Left lung (tissue), 10 donors: Measurements from ENCODE around the gene SLC30A2. TPM values are rescaled to one million over a fixed set of nuclear protein-coding genes. Genes with fewer than 3 reads are reported as not detected.
A peak's percentile ranks its signal among the peaks of the same experiment; 100 is the strongest.

Source experiments
- ATAC-seq: fragments of 200-7000 bp; cut with Tn5 transposase; one replicate; pipeline ENCODE4 v1.9.1; 2020; ENCODE audit warnings: moderate library complexity
- DNase-seq, 4 donors: peaks; one replicate each; pipeline ENCODE4 v3.0.0-alpha.2; 2013 to 2020
- H3K27ac ChIP-seq, 2 donors: fragments of 200-600 bp; sonication (generic) in 1 of 2; one replicate each; pipeline versions ENCODE4 v1.5.0 to v1.8.0; 2020 to 2021
- H3K27me3 ChIP-seq, 2 donors: fragments of 200-600 bp; sonication (generic) in 1 of 2; one replicate each; pipeline versions ENCODE4 v1.5.0 to v1.8.0; 2020 to 2021
- H3K36me3 ChIP-seq, 2 donors: fragments of 200-600 bp; sonication (generic) in 1 of 2; one replicate each; pipeline versions ENCODE4 v1.5.0 to v1.8.0; 2020 to 2021
- H3K4me1 ChIP-seq, 2 donors: fragments of 200-600 bp; one replicate each; pipeline ENCODE4 v1.8.0; 2021
- H3K4me3 ChIP-seq, 2 donors: fragments of 200-600 bp; sonication (generic) in 1 of 2; one replicate each; pipeline versions ENCODE4 v1.5.0 to v1.8.0; 2020 to 2021; ENCODE audit warnings: mild to moderate bottlenecking in 1 of 2
- H3K9me3 ChIP-seq, 2 donors: fragments of 200-600 bp; sonication (generic) in 1 of 2; one replicate each; pipeline versions ENCODE4 v1.5.0 to v1.8.0; 2020 to 2021
- intact Hi-C, 2 donors: fragments of 100-400 bp; cut with DNase I; formaldehyde crosslinking; loops; one replicate each; pipeline versions ENCODE4 v1.11.2 to v1.14.2; 2022
- polyA plus RNA-seq, 6 donors: library from polyadenylated mRNA; unstranded; fragments of 120-200 nt; gene quantifications; one replicate each; pipeline ENCODE4 v1.2.1, GENCODE V29; 2013; ENCODE audit not compliant: insufficient read length in 6 of 6
- total RNA-seq, 2 donors: library from RNA; stranded (reverse); fragmentation: NEBNext Ultra II Directional; extraction: Animal tissue kit (Norgen Biotek cat#: 25700); gene quantifications; one replicate each; pipeline ENCODE4 v1.2.1, GENCODE V29; 2021
- TF ChIP-seq, protein P1 (sequence below), 2 donors: fragments of 200-600 bp; sonication (generic) in 1 of 2; IDR thresholded peaks; one replicate each; pipeline versions ENCODE4 v1.5.0 to v1.8.0; 2021; ENCODE audit warnings: antibody characterized with exemption in 2 of 2
- donor health status: DM: no; HTN: yes; CAD: no.
- donor health status: DM: no; HTN: no; CAD: no.

Gene SLC30A2
- total and polyA plus RNA-seq, 8 donors: 0.14 to 0.29 (median 0.27) TPM; not detected in 1

DNA sequence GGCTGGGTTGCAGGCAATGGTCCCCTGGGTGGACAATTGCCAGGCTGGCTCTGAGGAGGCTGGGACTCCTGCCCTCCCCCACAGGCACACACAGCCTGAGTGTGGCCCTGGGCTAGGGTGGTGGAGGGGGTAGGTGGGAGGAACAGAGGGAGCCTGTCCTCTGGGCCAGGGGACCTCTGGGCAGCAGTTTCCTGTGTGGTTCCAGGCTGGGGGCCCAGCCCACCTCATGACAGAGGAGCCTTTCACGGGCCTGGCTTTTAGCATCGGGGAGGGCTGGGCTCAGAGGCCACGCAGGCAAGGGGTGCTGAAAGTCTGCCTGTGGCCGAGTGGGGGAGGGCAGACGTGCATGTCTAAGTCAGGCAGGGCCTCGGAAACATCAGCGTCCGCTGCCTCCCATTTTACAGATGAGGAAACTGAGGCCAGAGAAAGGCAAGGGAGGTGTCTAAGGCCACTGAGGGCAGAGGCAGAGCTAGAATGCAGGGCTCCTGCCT lies 17.4 kb downstream of the SLC30A2 start:
- H3K9me3 ChIP-seq: no peaks in the 10 kb centered on the region
- intact Hi-C loops: no loop called here
- H3K4me1 ChIP-seq: no peaks in the 10 kb centered on the region
- DNase-seq: peak in 1 of 4 donors; percentile 37
- H3K27ac ChIP-seq: no peak overlapping the region
- ATAC-seq: no peak
- no peaks in the 10 kb centered on the region for H3K36me3 ChIP-seq
- no peak overlapping the region for H3K4me3 ChIP-seq
- peaks cover 0 to 2% of the 10 kb centered on the region in 2 donors for H3K27me3 ChIP-seq
- TF ChIP-seq, protein P1, sequence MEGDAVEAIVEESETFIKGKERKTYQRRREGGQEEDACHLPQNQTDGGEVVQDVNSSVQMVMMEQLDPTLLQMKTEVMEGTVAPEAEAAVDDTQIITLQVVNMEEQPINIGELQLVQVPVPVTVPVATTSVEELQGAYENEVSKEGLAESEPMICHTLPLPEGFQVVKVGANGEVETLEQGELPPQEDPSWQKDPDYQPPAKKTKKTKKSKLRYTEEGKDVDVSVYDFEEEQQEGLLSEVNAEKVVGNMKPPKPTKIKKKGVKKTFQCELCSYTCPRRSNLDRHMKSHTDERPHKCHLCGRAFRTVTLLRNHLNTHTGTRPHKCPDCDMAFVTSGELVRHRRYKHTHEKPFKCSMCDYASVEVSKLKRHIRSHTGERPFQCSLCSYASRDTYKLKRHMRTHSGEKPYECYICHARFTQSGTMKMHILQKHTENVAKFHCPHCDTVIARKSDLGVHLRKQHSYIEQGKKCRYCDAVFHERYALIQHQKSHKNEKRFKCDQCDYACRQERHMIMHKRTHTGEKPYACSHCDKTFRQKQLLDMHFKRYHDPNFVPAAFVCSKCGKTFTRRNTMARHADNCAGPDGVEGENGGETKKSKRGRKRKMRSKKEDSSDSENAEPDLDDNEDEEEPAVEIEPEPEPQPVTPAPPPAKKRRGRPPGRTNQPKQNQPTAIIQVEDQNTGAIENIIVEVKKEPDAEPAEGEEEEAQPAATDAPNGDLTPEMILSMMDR (IDR thresholded peaks at IDR 0.05): no peak

- H3K9me3 ChIP-seq: no peaks in the 10 kb centered on the region
- peak; percentile 28 for ATAC-seq
- no peaks in the 10 kb centered on the region for H3K4me1 ChIP-seq
- H3K4me3 ChIP-seq: no peak overlapping the region
- peak in 1 of 4 donors; percentile 2 for DNase-seq
- intact Hi-C loops: no loop called here
- no peak overlapping the region for H3K27ac ChIP-seq
- no peaks in the 10 kb centered on the region for H3K36me3 ChIP-seq
- H3K27me3 ChIP-seq: no peaks in the 10 kb centered on the region
- TF ChIP-seq, protein P1 (IDR thresholded peaks at IDR 0.05): no peak
Measured at GRCh38 chr1:26027716-26028489, 18.0 kb downstream of the SLC30A2 start.

DNA sequence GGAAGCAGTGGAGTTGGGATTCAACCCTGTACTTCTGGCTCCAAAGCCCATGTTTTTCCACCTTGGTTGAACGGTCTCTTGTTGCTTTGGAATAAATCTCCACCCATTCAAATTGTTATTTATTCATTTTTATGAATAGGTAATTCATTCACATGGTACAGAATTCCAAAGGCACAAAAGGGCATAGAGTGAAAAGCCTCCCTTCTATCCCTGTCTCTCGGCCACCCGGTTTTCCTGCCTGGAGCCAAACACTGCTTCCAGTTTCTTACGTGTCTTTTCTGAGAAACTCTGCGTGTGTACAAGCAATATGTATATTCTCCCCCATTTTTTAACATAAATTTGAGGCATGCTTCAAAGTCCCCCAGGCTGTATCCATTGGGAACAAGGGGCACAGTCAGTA lies 20.4 kb downstream of the SLC30A2 start:
- Histone ChIP-seq H3K27ac (no peak overlapping the region), H3K4me3 (no peak overlapping the region), H3K27me3 (no peaks in the 10 kb centered on the region), H3K4me1 (no peaks in the 10 kb centered on the region), H3K9me3 (no peaks in the 10 kb centered on the region), H3K36me3 (no peaks in the 10 kb centered on the region)
- ATAC-seq: no peak
- DNase-seq: peak in 1 of 4 donors; percentile 3
- intact Hi-C loops: no loop called here
- TF ChIP-seq, protein P1 (IDR thresholded peaks at IDR 0.05): no peak

GRCh38 chr1:26025060-26025459 lies 20.9 kb downstream of the SLC30A2 start:
- Histone ChIP-seq H3K27me3 (no peaks in the 10 kb centered on the region), H3K27ac (no peak overlapping the region), H3K9me3 (no peaks in the 10 kb centered on the region), H3K4me1 (no peaks in the 10 kb centered on the region), H3K36me3 (no peaks in the 10 kb centered on the region), H3K4me3 (no peak overlapping the region)
- ATAC-seq: no peak
- DNase-seq: peak in 1 of 4 donors; percentile 25
- intact Hi-C loops: no loop called here
- TF ChIP-seq, protein P1 (IDR thresholded peaks at IDR 0.05): no peak

- DNase-seq: no peak
- no peaks in the 10 kb centered on the region for H3K4me1 ChIP-seq
- intact Hi-C loops: no loop called here
- ATAC-seq: no peak
- H3K27ac ChIP-seq: no peak overlapping the region
- TF ChIP-seq, protein P1 (IDR thresholded peaks at IDR 0.05): no peak
- no peak overlapping the region for H3K4me3 ChIP-seq
- H3K27me3 ChIP-seq: no peaks in the 10 kb centered on the region
- no peaks in the 10 kb centered on the region for H3K9me3 ChIP-seq
- H3K36me3 ChIP-seq: no peaks in the 10 kb centered on the region
Measured at GRCh38 chr1:26023826-26024225, 22.1 kb downstream of the SLC30A2 start.
